Progenitor cell of endocrine pancreas (in vitro differentiated cells): ENCODE results near the gene CPNE4. TPM values are rescaled to one million over a fixed set of nuclear protein-coding genes. Genes with fewer than 3 reads are reported as not detected.

Experiments used
- DNase-seq: peaks from one replicate; pipeline ENCODE4 v3.0.0; 2021; ENCODE audit warnings: low spot score; ENCODE audit not compliant: unreplicated experiment
- H3K27ac Mint-ChIP-seq: 2 replicates; pipeline ENCODE4 v1.8.0; 2021; ENCODE audit warnings: mild to moderate bottlenecking, moderate library complexity, mixed read lengths
- H3K27me3 Mint-ChIP-seq: 2 replicates; pipeline ENCODE4 v1.8.0; 2021; ENCODE audit warnings: mixed read lengths
- H3K36me3 Mint-ChIP-seq: 2 replicates; pipeline ENCODE4 v1.8.0; 2022; ENCODE audit warnings: mixed read lengths; ENCODE audit not compliant: insufficient read depth
- H3K4me1 Mint-ChIP-seq: 2 replicates; pipeline ENCODE4 v1.8.0; 2021; ENCODE audit warnings: low read depth, mixed read lengths
- H3K4me3 Mint-ChIP-seq: 2 replicates; pipeline ENCODE4 v1.8.0; 2021; ENCODE audit warnings: low read depth, mild to moderate bottlenecking, moderate library complexity, mixed read lengths
- H3K9me3 Mint-ChIP-seq: 2 replicates; pipeline ENCODE4 v1.8.0; 2021; ENCODE audit warnings: low read depth, mixed read lengths
- total RNA-seq: library from RNA; stranded (reverse); gene quantifications from 2 replicates; pipeline ENCODE4 v1.2.1, GENCODE V29; 2021
- TF ChIP-seq, protein P1 (sequence below): fragments of 200-600 bp; sonication (generic); IDR thresholded peaks from one replicate; pipeline ENCODE4 v1.5.0; 2021; ENCODE audit warnings: antibody characterized with exemption, mild to moderate bottlenecking; ENCODE audit not compliant: unreplicated experiment

Gene CPNE4
- total RNA-seq, 1 donor from 2014 or later: 5.5 TPM

DNA sequence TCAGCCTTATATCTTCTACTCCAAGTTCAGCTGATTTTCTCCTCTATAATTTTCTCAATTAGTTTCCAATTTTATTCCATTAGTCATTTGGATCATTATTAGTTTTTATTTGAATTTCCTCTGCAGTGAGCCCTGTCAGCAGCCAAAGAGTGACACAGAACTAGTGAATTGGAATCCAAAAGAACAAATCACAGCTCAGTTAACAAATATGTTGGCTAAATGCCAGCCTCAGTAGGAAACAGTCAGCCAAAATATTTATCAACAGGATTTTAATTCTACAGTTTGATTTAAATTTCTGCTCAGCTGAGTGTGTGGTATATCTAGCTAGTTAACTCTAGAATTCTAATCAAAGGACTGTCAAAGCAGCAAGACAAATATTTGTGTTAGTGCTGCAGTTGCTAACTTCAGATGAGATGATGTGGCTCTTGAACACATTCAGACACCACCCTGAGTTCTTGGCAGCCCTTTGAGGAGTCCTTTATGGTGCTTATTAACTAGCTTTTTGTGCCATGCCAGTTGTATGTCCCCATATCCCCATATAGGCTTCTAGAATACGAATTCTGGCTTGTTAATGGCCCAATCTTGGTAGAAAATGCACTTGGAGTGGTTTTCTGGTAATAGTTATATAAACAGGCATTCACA, 194.5 kb downstream of the CPNE4 start:
- Mint-ChIP-seq H3K9me3 (no peaks in the 10 kb centered on the region), H3K4me3 (no peak overlapping the region), H3K27me3 (peaks cover 8% of the 10 kb centered on the region), H3K27ac (no peak overlapping the region), H3K4me1 (peaks cover 4% of the 10 kb centered on the region), H3K36me3 (no peaks in the 10 kb centered on the region)
- TF ChIP-seq, protein P1, sequence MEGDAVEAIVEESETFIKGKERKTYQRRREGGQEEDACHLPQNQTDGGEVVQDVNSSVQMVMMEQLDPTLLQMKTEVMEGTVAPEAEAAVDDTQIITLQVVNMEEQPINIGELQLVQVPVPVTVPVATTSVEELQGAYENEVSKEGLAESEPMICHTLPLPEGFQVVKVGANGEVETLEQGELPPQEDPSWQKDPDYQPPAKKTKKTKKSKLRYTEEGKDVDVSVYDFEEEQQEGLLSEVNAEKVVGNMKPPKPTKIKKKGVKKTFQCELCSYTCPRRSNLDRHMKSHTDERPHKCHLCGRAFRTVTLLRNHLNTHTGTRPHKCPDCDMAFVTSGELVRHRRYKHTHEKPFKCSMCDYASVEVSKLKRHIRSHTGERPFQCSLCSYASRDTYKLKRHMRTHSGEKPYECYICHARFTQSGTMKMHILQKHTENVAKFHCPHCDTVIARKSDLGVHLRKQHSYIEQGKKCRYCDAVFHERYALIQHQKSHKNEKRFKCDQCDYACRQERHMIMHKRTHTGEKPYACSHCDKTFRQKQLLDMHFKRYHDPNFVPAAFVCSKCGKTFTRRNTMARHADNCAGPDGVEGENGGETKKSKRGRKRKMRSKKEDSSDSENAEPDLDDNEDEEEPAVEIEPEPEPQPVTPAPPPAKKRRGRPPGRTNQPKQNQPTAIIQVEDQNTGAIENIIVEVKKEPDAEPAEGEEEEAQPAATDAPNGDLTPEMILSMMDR: no peak
- DNase-seq: no peak

DNA sequence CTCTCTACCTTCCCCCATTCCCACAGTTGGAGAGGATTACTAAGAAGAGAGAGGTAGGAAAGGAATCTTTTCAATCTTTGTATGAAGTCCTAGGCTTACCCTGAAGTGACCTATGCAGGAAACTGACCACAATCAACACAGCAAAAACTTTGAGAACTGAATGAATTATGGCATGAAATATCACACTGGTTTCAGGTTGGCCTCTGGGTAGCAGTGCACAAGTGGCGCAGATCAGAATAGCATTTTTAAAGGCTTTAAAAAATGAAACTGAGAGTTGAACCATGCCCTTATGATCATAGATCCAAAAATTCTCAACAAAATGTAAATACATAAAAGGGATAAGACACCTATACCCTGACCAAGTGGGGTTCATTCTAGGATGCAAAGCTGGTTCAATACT, 198.9 kb downstream of the CPNE4 start:
- Mint-ChIP-seq H3K36me3 (no peaks in the 10 kb centered on the region), H3K4me1 (peaks cover 6% of the 10 kb centered on the region), H3K9me3 (no peaks in the 10 kb centered on the region), H3K27me3 (peaks cover 8% of the 10 kb centered on the region), H3K27ac (no peak overlapping the region), H3K4me3 (no peak overlapping the region)
- TF ChIP-seq, protein P1: no peak
- no peak for DNase-seq

DNA sequence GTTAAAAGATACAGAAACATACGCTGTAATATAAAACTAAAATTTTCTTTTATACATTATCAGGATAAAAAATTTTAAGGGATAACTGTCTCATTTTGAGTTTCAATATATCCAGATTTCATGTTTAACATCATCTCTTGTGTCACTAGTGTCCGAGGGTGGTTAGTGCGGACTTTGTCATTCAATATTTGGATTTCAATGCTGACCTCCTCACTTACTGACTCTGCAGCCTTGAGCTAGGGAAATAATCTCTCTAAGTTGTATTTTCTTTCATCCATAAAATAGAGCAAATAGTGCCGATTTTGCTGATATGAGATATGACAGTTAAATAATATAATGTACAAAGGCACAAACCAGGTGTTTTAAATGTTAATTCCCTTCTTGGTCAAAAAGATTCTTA, 203.2 kb downstream of the CPNE4 start:
- no peak overlapping the region for H3K4me3 Mint-ChIP-seq
- no peak for DNase-seq
- H3K27ac Mint-ChIP-seq: no peak overlapping the region
- H3K36me3 Mint-ChIP-seq: no peaks in the 10 kb centered on the region
- H3K27me3 Mint-ChIP-seq: peaks cover 8% of the 10 kb centered on the region
- peaks cover 6% of the 10 kb centered on the region for H3K4me1 Mint-ChIP-seq
- H3K9me3 Mint-ChIP-seq: peaks cover 14% of the 10 kb centered on the region
- TF ChIP-seq, protein P1: no peak

DNA sequence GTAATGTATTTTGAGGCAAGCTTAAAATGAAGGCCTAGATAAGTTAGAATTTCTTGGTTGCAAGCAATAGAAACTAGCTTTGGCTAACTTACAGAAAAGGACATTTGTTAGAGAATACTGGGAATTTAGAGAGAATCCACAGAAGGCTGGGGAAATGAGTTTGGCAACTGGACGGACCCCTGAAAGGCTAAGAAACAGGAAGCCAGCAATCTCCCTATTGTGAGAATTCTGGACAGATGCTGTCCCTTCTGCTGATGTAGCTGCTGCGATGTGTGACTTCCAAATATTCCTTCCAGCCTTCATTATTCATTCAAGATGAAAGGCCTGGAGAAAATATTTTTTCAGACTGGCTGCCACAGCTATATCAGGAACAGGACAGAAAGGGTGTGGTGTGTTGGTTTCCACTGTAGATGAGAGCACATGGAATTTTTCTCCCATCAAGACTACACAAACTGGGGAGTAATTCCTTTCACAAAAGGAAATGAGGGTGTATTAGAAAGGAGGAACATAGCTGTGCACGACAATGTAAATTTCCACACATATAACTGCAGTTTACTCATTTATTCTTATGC, 213.5 kb downstream of the CPNE4 start:
- TF ChIP-seq, protein P1: no peak
- DNase-seq: no peak
- no peaks in the 10 kb centered on the region for H3K36me3 Mint-ChIP-seq
- no peaks in the 10 kb centered on the region for H3K4me1 Mint-ChIP-seq
- H3K27me3 Mint-ChIP-seq: no peaks in the 10 kb centered on the region
- no peak overlapping the region for H3K4me3 Mint-ChIP-seq
- H3K27ac Mint-ChIP-seq: no peak overlapping the region
- no peaks in the 10 kb centered on the region for H3K9me3 Mint-ChIP-seq

DNA sequence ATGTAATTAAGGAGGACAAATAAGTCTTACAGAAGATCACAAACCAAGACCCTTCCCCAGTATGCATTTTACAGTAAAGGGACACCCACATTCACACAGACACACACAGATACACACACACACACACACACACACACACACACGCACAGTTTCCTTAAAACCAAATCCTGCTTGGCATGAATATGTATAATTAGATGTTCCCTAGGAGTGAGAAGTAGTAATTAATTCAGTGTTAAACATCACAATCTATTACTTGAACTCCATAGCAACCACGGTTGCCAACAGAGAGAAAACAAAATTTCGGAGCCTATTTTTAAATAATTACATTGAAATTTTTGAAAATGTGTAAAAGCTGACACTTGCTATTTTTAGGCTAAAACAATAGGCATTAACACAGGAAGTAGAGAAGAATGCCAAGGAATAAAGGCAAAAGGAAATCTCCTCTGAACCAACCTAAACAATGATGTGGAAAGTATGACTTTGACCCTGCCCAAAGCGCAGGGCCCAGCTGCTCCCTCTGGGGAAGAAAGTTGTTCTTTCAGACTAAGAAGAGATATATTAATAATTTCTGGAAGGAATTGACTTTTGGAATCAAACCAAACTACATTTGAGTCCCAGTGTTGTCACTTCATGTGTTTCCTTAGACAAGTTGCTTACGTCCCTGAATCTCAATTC, 215.3 kb downstream of the CPNE4 start:
- Mint-ChIP-seq H3K27ac (no peak overlapping the region), H3K4me3 (no peak overlapping the region), H3K4me1 (no peaks in the 10 kb centered on the region), H3K9me3 (no peaks in the 10 kb centered on the region), H3K36me3 (no peaks in the 10 kb centered on the region), H3K27me3 (no peaks in the 10 kb centered on the region)
- DNase-seq: no peak
- TF ChIP-seq, protein P1: no peak
